A549 (cell line): ENCODE measurements around the gene DISC1.

ENCODE experiments used
- CHD2 ChIP-seq: fragments of 150-350 bp; IDR thresholded peaks from 2 replicates; pipeline ENCODE4 v1.6.1; 2014; ENCODE audit warnings: low read length; ENCODE audit not compliant: partially characterized antibody
- EP300 ChIP-seq, 2 experiments: fragments of >200 bp; sonication (Bioruptor Twin); formaldehyde crosslinking; IDR thresholded peaks; 2 replicates in 1 of 2; 3 replicates in 1 of 2; pipeline ENCODE4 v1.6.1; 2016 to 2017
- JUN ChIP-seq, 2 experiments: fragments of >200 bp; sonication (Bioruptor Twin); formaldehyde crosslinking; IDR thresholded peaks; 2 replicates in 1 of 2; 3 replicates in 1 of 2; pipeline ENCODE4 v1.6.1; 2016 to 2017
- KDM1A ChIP-seq: fragments of 200-600 bp; sonication (generic); IDR thresholded peaks from 2 replicates; pipeline ENCODE4 v1.6.1; 2016; ENCODE audit warnings: low read depth, mild to moderate bottlenecking
- MAZ ChIP-seq: fragments of 150-350 bp; IDR thresholded peaks from 2 replicates; pipeline ENCODE4 v1.6.1; 2014; ENCODE audit warnings: antibody characterized with exemption, low read depth, low read length, borderline replicate concordance
- PHF8 ChIP-seq: fragments of 200-600 bp; sonication (generic); IDR thresholded peaks from 2 replicates; pipeline ENCODE4 v1.6.1; 2016; ENCODE audit warnings: low read depth, mild to moderate bottlenecking, antibody characterized with exemption, moderate library complexity, borderline replicate concordance
- POLR2A ChIP-seq: IDR thresholded peaks from 2 replicates; pipeline ENCODE4 v1.6.1; 2012; ENCODE audit warnings: mild to moderate bottlenecking, low read length
- TF ChIP-seq, protein P1 (sequence below): fragments of >200 bp; sonication (Bioruptor Twin); formaldehyde crosslinking; IDR thresholded peaks from 3 replicates; pipeline ENCODE4 v1.5.1; 2016
- TF ChIP-seq, protein P2 (sequence below): fragments of 250-450 bp; sonication (Bioruptor Pico); IDR thresholded peaks from 2 replicates; pipeline ENCODE4 v1.5.0; 2021; ENCODE audit warnings: mild to moderate bottlenecking, moderate library complexity, borderline replicate concordance

GRCh38 chr1:232034556-232034955, 408.0 kb downstream of the DISC1 start:
- TF ChIP-seq, protein P1, sequence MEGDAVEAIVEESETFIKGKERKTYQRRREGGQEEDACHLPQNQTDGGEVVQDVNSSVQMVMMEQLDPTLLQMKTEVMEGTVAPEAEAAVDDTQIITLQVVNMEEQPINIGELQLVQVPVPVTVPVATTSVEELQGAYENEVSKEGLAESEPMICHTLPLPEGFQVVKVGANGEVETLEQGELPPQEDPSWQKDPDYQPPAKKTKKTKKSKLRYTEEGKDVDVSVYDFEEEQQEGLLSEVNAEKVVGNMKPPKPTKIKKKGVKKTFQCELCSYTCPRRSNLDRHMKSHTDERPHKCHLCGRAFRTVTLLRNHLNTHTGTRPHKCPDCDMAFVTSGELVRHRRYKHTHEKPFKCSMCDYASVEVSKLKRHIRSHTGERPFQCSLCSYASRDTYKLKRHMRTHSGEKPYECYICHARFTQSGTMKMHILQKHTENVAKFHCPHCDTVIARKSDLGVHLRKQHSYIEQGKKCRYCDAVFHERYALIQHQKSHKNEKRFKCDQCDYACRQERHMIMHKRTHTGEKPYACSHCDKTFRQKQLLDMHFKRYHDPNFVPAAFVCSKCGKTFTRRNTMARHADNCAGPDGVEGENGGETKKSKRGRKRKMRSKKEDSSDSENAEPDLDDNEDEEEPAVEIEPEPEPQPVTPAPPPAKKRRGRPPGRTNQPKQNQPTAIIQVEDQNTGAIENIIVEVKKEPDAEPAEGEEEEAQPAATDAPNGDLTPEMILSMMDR, result no peak
- TF ChIP-seq, protein P2, sequence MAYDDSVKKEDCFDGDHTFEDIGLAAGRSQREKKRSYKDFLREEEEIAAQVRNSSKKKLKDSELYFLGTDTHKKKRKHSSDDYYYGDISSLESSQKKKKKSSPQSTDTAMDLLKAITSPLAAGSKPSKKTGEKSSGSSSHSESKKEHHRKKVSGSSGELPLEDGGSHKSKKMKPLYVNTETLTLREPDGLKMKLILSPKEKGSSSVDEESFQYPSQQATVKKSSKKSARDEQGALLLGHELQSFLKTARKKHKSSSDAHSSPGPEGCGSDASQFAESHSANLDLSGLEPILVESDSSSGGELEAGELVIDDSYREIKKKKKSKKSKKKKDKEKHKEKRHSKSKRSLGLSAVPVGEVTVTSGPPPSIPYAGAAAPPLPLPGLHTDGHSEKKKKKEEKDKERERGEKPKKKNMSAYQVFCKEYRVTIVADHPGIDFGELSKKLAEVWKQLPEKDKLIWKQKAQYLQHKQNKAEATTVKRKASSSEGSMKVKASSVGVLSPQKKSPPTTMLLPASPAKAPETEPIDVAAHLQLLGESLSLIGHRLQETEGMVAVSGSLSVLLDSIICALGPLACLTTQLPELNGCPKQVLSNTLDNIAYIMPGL, result no peak
- no peak for TF ChIP-seq POLR2A
- no peak for TF ChIP-seq JUN (IDR thresholded peaks at IDR 0.05)
- TF ChIP-seq KDM1A, result no peak
- no peak for TF ChIP-seq PHF8
- TF ChIP-seq MAZ, result no peak
- TF ChIP-seq EP300 (IDR thresholded peaks at IDR 0.05), result no peak
- TF ChIP-seq CHD2, result no peak
